ENCODE measurements around the gene ATG2B. TPM values are rescaled to one million over a fixed set of nuclear protein-coding genes. Genes with fewer than 3 reads are reported as not detected.
A peak's percentile ranks its signal among the peaks of the same experiment; 100 is the strongest.

The ATG2B gene
- total RNA-seq, 1 experiment from 2014 or later: 11.0 TPM

DNA sequence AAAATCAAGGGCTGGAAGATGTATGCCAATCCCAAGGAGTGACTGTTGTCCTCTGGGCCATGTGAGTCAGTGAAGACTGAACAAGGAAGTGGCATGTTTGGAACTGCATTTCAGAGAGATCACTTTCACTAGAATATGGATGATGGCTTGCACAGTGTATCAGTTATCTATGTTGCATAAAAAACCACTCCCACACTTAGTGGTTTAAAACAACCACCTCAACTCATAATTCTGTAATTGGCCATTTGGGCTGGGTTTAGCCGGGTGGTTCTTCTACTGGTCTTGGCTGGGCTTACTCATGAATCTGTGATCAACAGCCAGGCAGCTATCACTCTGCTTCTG lies 91.7 kb downstream of the ATG2B start:
- Histone ChIP-seq H3K4me1 (replicated peaks) (peaks cover 56% of the 10 kb centered on the region), H3K36me3 (no peaks in the 10 kb centered on the region), H3K27me3 (replicated peaks) (no peaks in the 10 kb centered on the region), H3K27ac (no peak overlapping the region), H3K4me3 (no peak overlapping the region), H3K9me3 (replicated peaks) (no peaks in the 10 kb centered on the region)
- DNase-seq (ENCODE audit: low read depth in 1 of 2, low spot score in 2 of 2): no peak

DNA sequence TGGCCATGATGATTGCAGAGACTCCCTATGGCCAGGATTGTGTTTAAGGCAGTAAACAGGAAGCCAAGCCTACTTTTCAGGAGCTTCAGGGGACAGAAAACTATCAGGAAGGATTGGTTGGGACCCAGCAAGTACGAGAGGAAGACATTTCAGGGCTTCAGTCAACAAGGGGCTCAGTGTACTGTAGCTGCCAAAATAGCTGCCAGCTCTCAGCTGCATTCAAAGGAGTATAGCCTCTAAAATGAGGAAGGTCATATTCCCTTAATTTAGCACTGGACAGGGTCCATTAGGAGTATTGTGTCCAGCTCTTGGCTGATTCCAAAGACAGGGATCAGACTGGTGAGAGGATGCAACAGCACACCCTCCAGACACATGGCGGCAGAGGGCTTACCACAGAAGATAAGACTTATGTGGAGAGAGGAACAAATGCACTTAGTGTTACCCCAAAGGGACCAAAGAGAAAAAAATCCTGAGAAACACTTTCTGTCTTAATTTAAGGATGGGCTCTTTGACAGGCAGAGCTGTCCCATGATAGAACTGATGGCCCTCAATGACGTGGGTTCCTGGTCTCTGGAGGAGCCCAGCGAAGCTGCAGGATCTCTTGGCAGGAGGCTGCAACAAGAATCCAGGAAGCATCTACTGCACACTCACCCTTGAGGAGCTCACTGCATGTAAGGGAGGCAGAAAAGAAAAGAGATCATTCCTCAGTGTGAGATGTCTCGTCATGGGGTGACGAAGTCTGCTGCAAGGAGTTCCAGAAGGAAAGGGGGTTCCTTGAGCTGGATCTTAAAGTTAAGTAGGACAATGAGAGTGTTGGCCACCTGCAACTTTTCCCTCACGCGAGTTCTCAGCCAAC lies 92.3 kb downstream of the ATG2B start:
- DNase-seq (ENCODE audit: low read depth in 1 of 2, low spot score in 2 of 2): no peak
- Histone ChIP-seq H3K36me3 (no peaks in the 10 kb centered on the region; the same call in 1 of the 2 replicates), H3K9me3 (replicated peaks) (no peaks in the 10 kb centered on the region), H3K27ac (no peak overlapping the region), H3K4me1 (replicated peaks) (peaks cover 62% of the 10 kb centered on the region), H3K27me3 (replicated peaks) (no peaks in the 10 kb centered on the region), H3K4me3 (no peak overlapping the region)

DNA sequence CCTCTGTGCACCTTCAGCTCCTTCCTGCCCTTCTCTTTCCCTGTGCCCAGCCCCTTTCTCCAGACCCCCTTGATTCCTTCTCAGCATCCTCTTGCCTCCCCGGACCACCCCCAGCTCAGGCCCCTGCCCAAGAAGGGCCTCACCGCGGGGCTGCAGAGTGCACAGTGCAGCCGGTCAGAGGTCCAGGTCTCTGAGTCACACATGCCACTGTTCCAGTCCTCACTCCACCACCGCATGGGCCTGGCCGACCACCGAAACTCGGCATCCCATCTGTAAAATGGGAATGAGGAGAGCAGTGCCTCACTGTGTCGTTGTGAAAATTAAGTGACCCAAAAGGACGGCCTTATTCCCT lies 93.8 kb downstream of the ATG2B start:
- Histone ChIP-seq H3K9me3 (replicated peaks) (no peaks in the 10 kb centered on the region), H3K27me3 (replicated peaks) (no peaks in the 10 kb centered on the region), H3K4me1 (replicated peaks) (peaks cover 49% of the 10 kb centered on the region), H3K4me3 (no peak overlapping the region), H3K36me3 (peaks cover 10% of the 10 kb centered on the region), H3K27ac (peak overlapping the region; percentile 77)
- DNase-seq (ENCODE audit: low read depth in 1 of 2, low spot score in 2 of 2): peak in 1 of 2 experiments; percentile 61

DNA sequence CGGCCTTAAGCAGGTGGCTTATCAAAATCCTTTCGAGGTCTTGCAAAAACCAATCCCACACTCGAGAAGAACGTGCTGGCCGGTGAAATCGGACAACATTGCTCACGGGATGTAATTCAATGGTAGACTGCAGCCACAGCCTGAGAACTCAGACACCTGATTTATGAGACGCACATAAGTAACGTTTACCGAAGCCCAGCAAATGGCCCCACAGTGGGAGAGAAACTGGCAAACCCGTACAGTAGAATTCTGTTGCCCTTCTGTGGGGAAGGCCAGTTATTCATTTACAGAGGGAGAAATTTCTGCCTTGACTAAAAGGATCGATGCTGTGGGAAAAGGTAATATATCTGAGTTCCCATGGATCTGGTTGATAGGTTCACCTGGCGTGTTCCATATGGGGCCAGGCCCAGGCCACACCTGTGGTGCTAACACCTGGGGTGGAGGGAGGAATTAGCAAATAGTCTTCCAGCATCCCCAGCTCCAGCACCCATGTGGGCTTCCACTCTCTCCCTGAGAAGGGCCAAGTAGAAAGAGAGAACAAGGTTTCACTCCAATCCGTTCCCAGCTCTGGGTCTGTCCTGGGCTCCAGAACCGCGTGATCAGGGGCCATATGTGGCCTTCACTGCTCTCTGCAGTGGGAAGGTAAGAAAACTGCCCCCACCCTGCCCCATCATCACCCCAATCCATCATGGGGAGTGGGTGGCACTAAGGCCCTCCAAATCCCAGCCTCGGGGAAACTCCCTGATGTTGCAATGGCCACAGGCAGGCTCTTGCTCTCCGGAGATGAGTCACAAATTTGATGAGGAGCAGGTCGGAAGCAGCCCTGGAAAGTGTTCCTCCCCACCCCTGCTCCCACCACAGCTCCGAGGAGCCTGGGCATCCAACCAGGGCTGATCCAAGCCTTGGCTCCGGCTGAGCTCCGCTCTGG lies 94.4 kb downstream of the ATG2B start:
- Histone ChIP-seq H3K4me1 (replicated peaks) (peaks cover 48% of the 10 kb centered on the region), H3K27me3 (replicated peaks) (no peaks in the 10 kb centered on the region), H3K27ac (peak overlapping the region; percentile 77), H3K9me3 (replicated peaks) (no peaks in the 10 kb centered on the region), H3K4me3 (no peak overlapping the region), H3K36me3 (peaks cover 17% of the 10 kb centered on the region)
- peak; percentile 85 to 91 for DNase-seq (ENCODE audit: low read depth in 1 of 2, low spot score in 2 of 2)

DNA sequence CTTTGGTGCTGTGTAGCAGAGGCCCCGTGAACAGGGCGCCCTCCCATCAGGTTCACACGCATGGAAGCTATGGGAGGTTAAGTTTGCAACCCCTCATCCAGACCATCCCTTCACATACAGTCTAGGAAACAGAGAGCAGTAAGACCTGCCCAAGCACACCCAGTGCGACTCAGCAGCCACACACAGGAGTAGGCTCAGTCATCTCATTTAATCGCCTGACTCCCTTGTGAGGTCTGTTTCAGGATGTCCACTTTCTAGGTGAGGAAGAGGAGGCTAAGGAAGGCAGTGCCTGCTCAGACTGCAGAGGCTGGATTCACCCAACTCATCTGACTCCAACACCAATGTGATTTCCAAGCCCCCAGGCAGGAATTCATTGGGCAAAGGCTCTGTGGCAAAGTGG lies 95.2 kb downstream of the ATG2B start:
- Histone ChIP-seq H3K4me1 (replicated peaks) (peaks cover 43% of the 10 kb centered on the region), H3K4me3 (no peak overlapping the region), H3K27me3 (replicated peaks) (no peaks in the 10 kb centered on the region), H3K27ac (peak overlapping the region; percentile 77), H3K9me3 (replicated peaks) (no peaks in the 10 kb centered on the region), H3K36me3 (peaks cover 24% of the 10 kb centered on the region)
- no peak for DNase-seq (ENCODE audit: low read depth in 1 of 2, low spot score in 2 of 2)

DNA sequence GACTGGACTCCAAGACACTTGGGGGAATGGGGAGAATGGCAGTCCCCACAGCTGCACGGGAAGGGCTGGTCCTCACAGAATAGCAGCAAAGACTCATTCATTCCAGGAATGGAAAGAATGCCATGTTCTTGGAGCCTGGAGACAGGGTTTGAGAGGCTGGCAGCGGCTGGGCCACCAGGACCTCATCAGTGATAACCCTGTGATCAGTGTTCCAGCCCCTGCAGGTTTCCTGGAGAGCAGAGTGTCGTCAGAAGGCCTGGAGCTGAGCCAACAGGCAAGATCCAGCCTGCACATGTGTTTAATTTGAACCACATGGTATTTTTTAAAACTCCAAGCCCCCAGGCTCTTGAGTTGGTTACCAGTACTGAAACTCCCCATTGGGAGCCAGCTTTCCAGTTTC lies 95.8 kb downstream of the ATG2B start:
- Histone ChIP-seq H3K36me3 (peaks cover 24% of the 10 kb centered on the region), H3K27me3 (replicated peaks) (no peaks in the 10 kb centered on the region), H3K4me1 (replicated peaks) (peaks cover 43% of the 10 kb centered on the region), H3K27ac (peak overlapping the region; percentile 77), H3K4me3 (no peak overlapping the region), H3K9me3 (replicated peaks) (no peaks in the 10 kb centered on the region)
- DNase-seq (ENCODE audit: low read depth in 1 of 2, low spot score in 2 of 2): peak; percentile 78 to 88

DNA sequence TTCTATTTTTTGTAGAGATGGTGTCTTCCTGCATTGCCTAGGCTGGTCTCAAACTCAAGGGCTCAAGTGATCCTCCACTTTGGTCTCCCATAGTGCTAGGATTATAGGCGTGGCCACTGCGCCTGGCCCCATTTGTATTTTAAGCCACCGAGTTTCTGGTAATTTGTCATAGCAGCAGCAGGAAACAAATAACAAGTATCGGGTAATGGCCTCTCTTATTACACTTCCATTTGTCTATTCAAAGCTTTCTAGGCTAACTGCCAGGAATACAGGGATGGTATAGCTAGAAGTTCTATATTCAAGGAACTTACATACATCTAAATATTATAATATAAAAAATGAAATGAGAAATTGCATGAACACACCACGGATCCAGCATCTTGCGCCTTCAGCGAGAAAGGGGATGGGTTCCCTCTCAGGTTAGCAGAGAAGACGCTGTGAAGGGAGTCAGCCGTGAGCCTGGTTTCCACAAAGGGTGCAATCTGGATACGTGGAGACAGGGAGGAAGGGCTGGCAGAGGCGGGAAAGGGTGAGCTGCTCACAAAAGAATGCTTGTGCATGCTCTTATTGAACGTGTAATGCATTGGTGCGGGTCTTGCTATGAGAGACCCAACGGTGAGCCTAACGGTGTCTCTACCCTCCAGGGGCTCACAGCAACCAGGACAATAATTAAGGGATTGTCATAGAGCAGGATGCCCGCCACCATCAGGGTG lies 97.6 kb downstream of the ATG2B start:
- Histone ChIP-seq H3K9me3 (replicated peaks) (no peaks in the 10 kb centered on the region), H3K4me3 (no peak overlapping the region), H3K27me3 (replicated peaks) (no peaks in the 10 kb centered on the region), H3K36me3 (peaks cover 24% of the 10 kb centered on the region), H3K4me1 (replicated peaks) (peaks cover 54% of the 10 kb centered on the region), H3K27ac (no peak overlapping the region)
- DNase-seq (ENCODE audit: low read depth in 1 of 2, low spot score in 2 of 2): no peak

DNA sequence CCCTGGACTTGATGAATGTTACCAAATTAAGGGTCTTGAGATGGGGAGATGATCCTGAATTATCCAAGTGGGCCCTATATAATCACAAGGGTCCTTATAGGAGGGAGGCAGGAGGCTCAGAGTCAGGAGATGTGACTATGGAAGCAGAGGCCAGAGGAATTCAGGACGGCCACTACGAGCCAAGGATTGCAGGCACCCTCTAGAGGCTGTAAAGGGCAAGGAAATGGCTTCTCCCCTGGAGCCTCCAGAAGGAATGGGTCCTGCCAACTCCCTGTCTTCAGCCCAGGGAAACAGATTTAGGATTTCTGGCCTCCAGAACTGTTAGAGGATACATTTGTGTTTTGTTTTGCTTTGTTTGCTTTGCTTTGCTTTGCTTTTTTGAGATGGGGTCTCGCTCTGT lies 98.3 kb downstream of the ATG2B start:
- Histone ChIP-seq H3K4me1 (replicated peaks) (peaks cover 53% of the 10 kb centered on the region), H3K27ac (no peak overlapping the region), H3K9me3 (replicated peaks) (no peaks in the 10 kb centered on the region), H3K36me3 (peaks cover 24% of the 10 kb centered on the region), H3K27me3 (replicated peaks) (no peaks in the 10 kb centered on the region), H3K4me3 (no peak overlapping the region)
- DNase-seq (ENCODE audit: low read depth in 1 of 2, low spot score in 2 of 2): no peak

DNA sequence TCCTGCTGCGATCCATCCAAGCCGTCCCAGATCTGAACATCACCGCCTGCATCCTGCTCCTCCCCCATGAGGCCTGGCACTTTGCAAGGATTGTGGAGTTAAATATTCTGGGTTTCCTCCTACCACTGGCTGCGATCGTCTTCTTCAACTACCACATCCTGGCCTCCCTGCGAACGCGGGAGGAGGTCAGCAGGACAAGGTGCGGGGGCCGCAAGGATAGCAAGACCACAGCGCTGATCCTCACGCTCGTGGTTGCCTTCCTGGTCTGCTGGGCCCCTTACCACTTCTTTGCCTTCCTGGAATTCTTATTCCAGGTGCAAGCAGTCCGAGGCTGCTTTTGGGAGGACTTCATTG lies 99.0 kb downstream of the ATG2B start:
- Histone ChIP-seq H3K9me3 (replicated peaks) (no peaks in the 10 kb centered on the region; the same call in 1 of the 2 replicates), H3K27me3 (replicated peaks) (no peaks in the 10 kb centered on the region), H3K4me3 (no peak overlapping the region), H3K36me3 (peaks cover 30% of the 10 kb centered on the region), H3K27ac (no peak overlapping the region), H3K4me1 (replicated peaks) (peaks cover 46% of the 10 kb centered on the region)
- no peak for DNase-seq (ENCODE audit: low read depth in 1 of 2, low spot score in 2 of 2)

DNA sequence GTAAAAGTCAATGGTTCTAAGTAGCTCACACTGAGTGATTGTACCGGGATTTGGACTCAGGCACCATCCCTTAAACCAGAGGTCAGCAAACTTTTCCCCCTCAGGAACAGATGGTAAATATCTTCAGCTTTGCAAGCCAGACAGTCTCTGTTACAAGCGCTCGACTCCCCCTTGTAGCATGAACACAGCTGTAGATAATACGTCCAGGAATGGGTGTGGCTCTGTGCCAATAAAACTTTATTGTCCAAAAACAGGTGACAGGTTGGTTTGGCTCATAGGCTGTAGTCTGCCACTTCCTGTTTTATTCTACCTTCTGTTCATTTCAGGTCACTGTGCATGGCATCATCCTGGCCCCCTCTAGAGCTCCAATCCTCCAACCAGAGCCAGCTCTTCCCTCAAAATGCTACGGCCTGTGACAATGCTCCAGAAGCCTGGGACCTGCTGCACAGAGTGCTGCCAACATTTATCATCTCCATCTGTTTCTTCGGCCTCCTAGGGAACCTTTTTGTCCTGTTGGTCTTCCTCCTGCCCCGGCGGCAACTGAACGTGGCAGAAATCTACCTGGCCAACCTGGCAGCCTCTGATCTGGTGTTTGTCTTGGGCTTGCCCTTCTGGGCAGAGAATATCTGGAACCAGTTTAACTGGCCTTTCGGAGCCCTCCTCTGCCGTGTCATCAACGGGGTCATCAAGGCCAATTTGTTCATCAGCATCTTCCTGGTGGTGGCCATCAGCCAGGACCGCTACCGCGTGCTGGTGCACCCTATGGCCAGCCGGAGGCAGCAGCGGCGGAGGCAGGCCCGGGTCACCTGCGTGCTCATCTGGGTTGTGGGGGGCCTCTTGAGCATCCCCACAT lies 99.6 kb downstream of the ATG2B start:
- Histone ChIP-seq H3K36me3 (peaks cover 32% of the 10 kb centered on the region), H3K27ac (no peak overlapping the region), H3K9me3 (replicated peaks) (no peaks in the 10 kb centered on the region; the same call in 1 of the 2 replicates), H3K4me3 (no peak overlapping the region), H3K27me3 (replicated peaks) (no peaks in the 10 kb centered on the region), H3K4me1 (replicated peaks) (peaks cover 40% of the 10 kb centered on the region)
- DNase-seq (ENCODE audit: low read depth in 1 of 2, low spot score in 2 of 2): no peak

DNA sequence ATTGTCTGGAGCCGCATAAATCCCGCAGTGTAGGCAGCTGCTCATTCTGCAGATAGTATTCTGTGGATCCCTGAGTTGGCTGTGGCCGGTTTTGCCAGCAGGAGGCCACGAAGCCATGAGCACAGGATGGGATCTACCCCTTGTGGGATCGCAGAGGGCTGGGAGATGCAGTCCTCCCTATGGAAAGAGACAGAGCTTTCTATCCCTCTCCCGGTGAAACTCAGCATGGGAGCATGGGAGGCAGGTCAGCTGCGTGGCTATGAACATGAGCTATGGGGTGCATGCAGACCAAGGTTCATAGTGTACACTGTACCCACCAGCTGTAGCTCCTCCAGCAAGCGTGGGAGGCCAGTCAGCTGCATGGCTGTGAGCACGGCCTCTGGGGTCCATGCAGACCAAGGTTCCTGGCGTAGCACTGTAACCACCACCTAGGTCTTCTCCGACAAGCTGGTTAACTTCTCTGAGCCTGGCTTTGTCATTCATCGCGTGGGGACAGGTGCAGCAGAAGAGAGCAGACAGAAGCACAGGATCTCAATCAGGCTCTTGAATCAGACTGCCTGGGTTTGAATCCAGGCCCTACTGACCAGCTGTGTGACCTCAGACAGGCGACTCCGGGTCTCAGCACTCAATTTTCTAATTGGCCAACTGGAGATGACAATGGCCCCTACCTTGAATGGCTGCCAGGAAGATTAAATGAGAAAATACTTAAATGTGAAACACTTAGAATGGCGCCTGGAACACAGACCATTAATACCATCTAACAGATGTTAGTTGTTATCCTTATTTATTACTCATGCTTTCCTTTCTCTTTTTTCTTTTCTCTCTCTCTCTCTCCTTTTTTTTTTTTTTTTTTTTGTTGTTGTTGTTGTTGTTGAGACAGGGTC lies 101.1 kb downstream of the ATG2B start:
- DNase-seq (ENCODE audit: low read depth in 1 of 2, low spot score in 2 of 2): no peak
- peaks cover 35% of the 10 kb centered on the region for H3K36me3 ChIP-seq

DNA sequence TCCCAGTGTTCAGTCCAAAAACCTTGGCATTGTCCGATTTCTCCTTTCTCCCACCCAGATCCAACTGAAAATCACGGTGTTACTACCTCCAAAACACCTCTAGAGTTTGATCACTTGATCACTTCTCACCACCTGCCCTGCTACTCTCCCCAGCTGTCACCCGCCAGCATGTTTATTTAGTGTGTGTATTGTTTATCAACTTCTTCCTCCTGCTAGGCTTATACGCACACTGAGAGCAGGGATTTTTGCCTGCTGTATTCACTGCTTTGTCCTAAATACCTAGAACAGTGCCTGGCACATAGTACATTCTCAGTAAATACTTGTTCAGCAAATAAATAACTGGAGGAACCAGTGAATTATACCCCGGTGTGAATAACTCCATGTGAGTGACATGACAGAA lies 102.1 kb downstream of the ATG2B start:
- peaks cover 36% of the 10 kb centered on the region for H3K36me3 ChIP-seq
- no peaks in the 10 kb centered on the region for H3K27me3 ChIP-seq (replicated peaks)
- no peak for DNase-seq (ENCODE audit: low read depth in 1 of 2, low spot score in 2 of 2)
- no peaks in the 10 kb centered on the region; the same call in 1 of the 2 replicates for H3K9me3 ChIP-seq (replicated peaks)
- H3K4me1 ChIP-seq (replicated peaks): peaks cover 34% of the 10 kb centered on the region
- H3K27ac ChIP-seq: no peak overlapping the region
- no peak overlapping the region for H3K4me3 ChIP-seq

More for the DNA sequence above, 101.1 kb downstream of the ATG2B start:
- Histone ChIP-seq H3K27ac (no peak overlapping the region), H3K4me3 (no peak overlapping the region), H3K9me3 (replicated peaks) (no peaks in the 10 kb centered on the region; the same call in 1 of the 2 replicates), H3K4me1 (replicated peaks) (peaks cover 34% of the 10 kb centered on the region), H3K27me3 (replicated peaks) (no peaks in the 10 kb centered on the region)
